H1 (cell line): ENCODE measurements around the gene ARFGAP3. TPM values are rescaled to one million over a fixed set of nuclear protein-coding genes. Genes with fewer than 3 reads are reported as not detected.

Experiments
- SIN3A ChIP-seq, 2 experiments: IDR thresholded peaks in 1 of 2; conservative IDR thresholded peaks in 1 of 2; 2 replicates each; pipeline ENCODE4 v1.6.1; 2011 to 2012; ENCODE audit warnings: low read length in 2 of 2, improper control_type of control experiment in 1 of 2, low read depth in 1 of 2, mild to moderate bottlenecking in 1 of 2
- TEAD4 ChIP-seq: IDR thresholded peaks from 2 replicates; pipeline ENCODE4 v1.6.1; 2012; ENCODE audit warnings: low read depth, low read length, inconsistent platforms, mixed read lengths
- polyA plus RNA-seq, 7 experiments: library from polyadenylated mRNA; depleted of rRNA in 3 of 7; stranded (reverse) in 5 of 7; unstranded in 2 of 7; fragments of >200 nt in 5 of 7; fragments of 200-250 nt in 2 of 7; gene quantifications; 1 replicate in 5 of 7; 2 replicates in 1 of 7; 4 replicates in 1 of 7; pipeline versions ENCODE4 v1.2.1 to v1.2.3, GENCODE V29; 2011 to 2013; ENCODE audit warnings: missing spikeins in 2 of 7, mixed read lengths in 2 of 7
- total RNA-seq: library from RNA; stranded (reverse); fragmentation: NEBNext Ultra II Directional; extraction: Animal tissue kit (Norgen Biotek cat#: 25700); gene quantifications from 2 replicates; pipeline ENCODE4 v1.2.1, GENCODE V29; 2021

The ARFGAP3 gene
- total and polyA plus RNA-seq, 2 of the 8 experiments (the other 6 are each of a cell fraction or from before 2014, with no cell fraction given) = 9.7 to 16.0 TPM

DNA sequence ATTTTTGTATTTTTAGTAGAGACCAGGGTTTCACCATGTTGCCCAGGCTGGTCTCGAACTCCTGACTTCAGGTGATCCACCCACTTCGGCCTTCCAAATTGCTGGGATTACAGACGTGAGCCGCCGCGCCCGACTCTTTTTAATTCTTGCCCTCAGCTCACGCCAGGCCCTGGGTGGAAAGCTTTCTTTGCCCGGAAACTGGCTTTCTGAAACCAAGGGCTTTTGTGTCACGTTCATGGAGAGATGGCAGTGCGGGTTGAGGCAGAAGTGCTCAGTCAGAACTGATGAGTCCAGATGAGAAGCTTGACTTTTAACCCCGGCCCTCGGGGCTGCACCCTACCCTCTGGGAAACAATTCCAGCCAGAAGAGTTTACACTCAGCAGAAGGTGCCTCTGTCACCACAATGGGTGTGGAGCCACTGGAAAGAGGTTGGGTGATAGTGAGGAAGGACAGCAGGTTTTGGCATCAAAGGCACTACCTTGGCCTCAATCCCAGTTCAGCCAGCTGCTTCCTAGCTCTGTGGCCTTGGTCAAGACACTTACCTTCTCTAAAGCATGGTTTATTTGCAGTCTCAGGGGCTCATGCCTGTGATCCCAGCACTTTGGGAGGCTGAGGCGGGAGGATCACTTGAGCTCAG, 890 bp upstream of the ARFGAP3 start (continued):
- TF ChIP-seq SIN3A (conservative IDR thresholded peaks at IDR 0.05 in 1 of 2, IDR thresholded peaks at IDR 0.05 in 1 of 2; ENCODE audit: low read depth in 1 of 2, low read length in 2 of 2) = no peak
- TF ChIP-seq TEAD4 = no peak
